ENCODE results near the gene ATP6V0A1.

ATP6V0A1 gene

DNA sequence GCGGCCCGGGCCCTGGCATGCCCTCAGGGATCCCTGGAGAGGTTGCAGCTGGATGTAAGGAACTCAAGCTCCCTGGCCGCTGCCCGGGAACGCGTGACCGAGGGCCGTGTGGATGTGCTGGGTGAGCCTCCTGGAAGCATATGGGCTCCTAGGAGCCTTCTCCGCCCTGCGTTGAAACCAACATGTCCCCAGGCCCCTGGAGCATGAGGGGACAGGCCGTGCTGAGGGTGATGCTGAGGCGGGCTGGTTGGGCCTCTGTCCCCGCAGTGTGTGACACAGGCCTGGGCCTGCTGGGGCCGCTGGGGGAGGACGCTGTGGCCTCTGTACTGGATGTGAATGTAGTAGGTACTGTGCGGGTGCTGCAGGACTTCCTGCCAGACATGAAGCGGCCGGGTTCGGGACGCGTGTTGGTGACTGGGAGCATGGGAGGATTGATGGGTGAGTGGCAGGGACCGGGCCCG, 88.4 kb downstream of the ATP6V0A1 start:
- TF ChIP-seq, protein P1, sequence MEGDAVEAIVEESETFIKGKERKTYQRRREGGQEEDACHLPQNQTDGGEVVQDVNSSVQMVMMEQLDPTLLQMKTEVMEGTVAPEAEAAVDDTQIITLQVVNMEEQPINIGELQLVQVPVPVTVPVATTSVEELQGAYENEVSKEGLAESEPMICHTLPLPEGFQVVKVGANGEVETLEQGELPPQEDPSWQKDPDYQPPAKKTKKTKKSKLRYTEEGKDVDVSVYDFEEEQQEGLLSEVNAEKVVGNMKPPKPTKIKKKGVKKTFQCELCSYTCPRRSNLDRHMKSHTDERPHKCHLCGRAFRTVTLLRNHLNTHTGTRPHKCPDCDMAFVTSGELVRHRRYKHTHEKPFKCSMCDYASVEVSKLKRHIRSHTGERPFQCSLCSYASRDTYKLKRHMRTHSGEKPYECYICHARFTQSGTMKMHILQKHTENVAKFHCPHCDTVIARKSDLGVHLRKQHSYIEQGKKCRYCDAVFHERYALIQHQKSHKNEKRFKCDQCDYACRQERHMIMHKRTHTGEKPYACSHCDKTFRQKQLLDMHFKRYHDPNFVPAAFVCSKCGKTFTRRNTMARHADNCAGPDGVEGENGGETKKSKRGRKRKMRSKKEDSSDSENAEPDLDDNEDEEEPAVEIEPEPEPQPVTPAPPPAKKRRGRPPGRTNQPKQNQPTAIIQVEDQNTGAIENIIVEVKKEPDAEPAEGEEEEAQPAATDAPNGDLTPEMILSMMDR (IDR thresholded peaks at IDR 0.05; ENCODE audit: low read depth, low read length) = no peak
- no peak overlapping the region for H3K4me3 ChIP-seq (ENCODE audit: low read depth, low read length)

DNA sequence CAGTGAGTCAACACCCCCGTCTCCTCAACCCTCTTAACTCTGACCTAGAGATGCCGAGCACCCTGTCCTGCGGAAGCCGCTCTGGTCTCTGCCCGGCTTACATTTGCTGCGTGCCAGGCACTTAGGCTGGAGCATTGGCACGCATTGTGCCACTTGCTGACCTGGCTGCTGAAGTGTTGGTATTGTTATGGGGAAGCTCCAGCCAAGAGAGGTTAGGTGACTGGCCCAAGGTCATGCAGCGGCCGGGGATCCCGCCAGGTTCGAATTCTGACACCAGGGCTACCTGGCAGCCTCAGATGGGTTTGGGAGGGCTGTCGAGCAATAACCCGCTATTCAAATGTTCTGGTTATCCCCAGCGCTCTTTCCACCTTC, 89.0 kb downstream of the ATP6V0A1 start:
- TF ChIP-seq, protein P1 (IDR thresholded peaks at IDR 0.05; ENCODE audit: low read depth, low read length) = no peak
- no peak overlapping the region for H3K4me3 ChIP-seq (ENCODE audit: low read depth, low read length)

DNA sequence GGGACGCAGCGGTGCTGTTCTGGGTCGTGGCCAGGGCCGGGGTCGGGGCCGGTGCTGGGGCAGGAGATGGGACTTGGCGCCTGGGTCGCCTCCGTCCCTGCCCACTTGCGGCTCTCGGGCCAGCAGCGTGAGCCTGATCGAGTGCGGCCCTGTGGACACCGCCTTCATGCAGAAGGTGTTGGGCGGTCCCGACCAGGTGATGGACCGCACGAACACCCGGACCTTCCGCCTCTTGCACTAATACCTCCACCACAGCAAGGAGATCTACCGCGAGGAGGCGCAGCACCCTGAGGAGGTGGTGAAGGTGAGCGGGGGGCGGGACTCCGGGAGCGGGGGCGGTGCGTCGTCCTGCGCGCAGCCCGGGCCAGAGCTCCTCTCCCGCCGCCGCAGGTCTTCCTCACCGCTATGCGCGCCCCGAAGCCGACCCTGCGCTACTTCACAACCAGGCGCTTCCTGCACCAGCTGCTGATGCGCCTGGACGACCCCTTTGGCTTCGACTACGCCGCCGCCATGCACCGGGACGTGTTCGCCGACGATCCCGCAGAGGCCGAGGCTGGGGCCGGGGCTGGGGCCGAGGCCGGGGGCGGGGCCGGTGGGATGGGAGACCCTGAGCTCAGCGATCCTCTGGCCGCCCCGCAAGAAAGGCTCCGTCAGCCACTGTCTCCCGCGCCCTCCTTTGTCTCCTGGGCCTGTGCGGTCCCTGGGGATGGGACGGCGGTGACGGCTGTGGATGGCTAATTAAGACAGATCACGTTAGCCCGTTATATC, 89.6 kb downstream of the ATP6V0A1 start:
- TF ChIP-seq, protein P1 (IDR thresholded peaks at IDR 0.05; ENCODE audit: low read depth, low read length) = no peak
- peak overlapping the region; percentile 20; the same call in 1 of the 2 replicates for H3K4me3 ChIP-seq (ENCODE audit: low read depth, low read length)

DNA sequence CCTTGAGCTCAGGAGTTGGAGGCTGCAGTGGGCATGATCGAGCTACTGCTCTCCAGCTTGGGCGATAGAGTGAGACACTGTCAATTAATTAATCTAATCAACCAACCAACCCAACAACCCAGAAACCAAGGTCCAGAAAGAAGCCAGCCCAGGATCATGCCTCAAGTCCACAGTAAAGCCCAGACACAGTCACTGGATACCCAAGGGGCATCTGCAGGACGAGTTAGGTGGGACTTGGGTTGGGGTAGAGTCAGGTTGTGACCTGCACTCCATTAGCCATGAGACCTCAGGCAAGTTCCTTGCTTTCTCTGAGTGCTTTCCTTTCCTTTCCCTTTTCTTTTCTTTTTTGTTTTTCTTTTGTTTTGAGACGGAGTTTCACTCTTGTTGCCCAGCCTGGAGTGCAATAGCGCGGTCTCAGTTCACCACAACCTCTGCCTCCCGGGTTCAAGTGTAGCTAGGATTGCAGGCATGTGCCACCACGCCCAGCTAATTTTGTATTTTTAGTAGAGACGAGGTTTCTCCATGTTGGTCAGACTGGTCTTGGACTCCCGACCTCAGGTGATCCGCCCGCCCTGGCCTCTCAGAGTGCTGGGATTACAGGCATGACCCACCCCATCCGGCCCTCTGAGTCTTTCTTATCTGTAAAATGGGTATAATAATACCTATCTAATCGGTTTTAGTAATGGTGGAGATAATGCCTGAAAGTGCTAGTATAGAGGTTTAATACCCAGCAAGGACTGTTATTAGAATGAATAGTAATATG, 90.5 kb downstream of the ATP6V0A1 start:
- no peak overlapping the region for H3K4me3 ChIP-seq (ENCODE audit: low read depth, low read length)

DNA sequence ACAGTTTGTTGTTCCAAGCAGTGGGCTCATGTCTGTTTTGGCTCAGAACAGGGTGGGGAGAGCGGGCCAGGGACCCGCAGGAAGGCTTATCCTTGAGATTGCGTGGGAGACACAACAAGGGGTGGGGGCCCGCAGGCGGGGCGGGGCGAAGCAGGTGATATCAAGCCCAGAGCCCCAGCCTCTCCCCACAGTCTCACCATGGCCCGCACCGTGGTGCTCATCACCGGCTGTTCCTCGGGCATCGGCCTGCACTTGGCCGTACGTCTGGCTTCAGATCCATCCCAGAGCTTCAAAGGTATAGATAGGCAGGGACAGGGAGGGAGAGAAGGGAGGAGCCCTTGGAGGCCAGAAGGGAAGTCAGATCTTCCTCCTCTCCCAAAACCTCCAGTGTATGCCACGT, 94.1 kb downstream of the ATP6V0A1 start, which contains the start of gene HSD17B1:
Gene HSD17B1, plus strand, starts transcription at position 188 of the 400 bp plus-strand sequence. Its CDS starts 11 bp downstream, at position 199.
- peak within 1 kb of the TSS; percentile 81 for H3K4me3 ChIP-seq (ENCODE audit: low read depth, low read length)

More for the DNA sequence above, 90.5 kb downstream of the ATP6V0A1 start:
- TF ChIP-seq, protein P1 (IDR thresholded peaks at IDR 0.05; ENCODE audit: low read depth, low read length) = no peak

DNA sequence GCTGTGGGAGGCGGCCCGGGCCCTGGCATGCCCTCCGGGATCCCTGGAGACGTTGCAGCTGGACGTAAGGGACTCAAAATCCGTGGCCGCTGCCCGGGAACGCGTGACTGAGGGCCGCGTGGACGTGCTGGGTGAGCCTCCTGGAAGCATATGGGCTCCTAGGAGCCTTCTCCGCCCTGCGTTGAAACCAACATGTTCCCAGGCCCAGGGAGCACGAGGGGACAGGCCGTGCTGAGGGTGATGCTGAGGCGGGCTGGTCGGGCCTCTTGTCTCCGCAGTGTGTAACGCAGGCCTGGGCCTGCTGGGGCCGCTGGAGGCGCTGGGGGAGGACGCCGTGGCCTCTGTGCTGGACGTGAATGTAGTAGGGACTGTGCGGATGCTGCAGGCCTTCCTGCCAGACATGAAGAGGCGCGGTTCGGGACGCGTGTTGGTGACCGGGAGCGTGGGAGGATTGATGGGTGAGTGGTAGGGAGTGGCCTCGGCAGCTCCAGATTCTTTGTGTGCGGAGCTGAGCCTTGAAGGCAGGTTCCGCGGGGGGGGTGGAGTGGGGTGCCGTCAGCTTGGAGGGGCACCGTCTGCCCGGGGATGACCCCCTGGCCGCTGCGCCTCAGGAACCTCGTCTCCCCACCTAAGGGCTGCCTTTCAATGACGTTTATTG, 94.6 kb downstream of the ATP6V0A1 start:
- TF ChIP-seq, protein P1 (IDR thresholded peaks at IDR 0.05; ENCODE audit: low read depth, low read length) = no peak
- H3K4me3 ChIP-seq (ENCODE audit: low read depth, low read length) = peak overlapping the region; percentile 81

DNA sequence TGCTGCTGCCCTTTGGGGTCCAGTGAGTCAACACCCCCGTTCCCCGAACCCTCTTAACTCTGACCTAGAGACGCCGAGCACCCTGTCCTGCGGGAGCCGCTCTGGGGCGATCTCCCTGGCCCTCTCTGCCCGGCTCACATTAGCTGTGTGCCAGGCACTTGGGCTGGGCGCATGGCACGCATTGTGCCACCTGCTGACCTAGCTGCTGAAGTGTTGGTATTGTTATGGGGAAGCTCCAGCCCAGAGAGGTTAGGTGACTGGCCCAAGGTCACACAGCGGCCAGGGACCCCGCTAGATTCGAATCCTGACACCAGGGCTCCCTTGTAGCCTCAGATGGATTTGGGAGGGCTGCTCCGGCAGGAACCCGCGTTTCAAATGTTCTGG, 95.2 kb downstream of the ATP6V0A1 start:
- TF ChIP-seq, protein P1 (IDR thresholded peaks at IDR 0.05; ENCODE audit: low read depth, low read length) = no peak
- peak overlapping the region; percentile 81 for H3K4me3 ChIP-seq (ENCODE audit: low read depth, low read length)

Measured in WI38 (cell line).